Urothelium cell line (cell line): Measurements from ENCODE around the gene DUT.

ENCODE experiments used
- DNase-seq: peaks from one replicate; pipeline ENCODE4 v3.0.0; 2011; ENCODE audit warnings: low spot score, mixed read lengths
- FAIRE-seq: peaks from 2 replicates; lab custom pipeline; 2011; peaks lifted over from hg19 to GRCh38; lab: Jason Lieb, UNC

The DUT gene

GRCh38 chr15:48367483-48367882, 36.3 kb downstream of the DUT start:
- FAIRE-seq (no peak), DNase-seq (no peak)

GRCh38 chr15:48370460-48370859, 39.2 kb downstream of the DUT start:
- FAIRE-seq = no peak
- DNase-seq = no peak

- FAIRE-seq (no peak), DNase-seq (no peak)
These were observed 40.3 kb downstream of the DUT start for GRCh38 chr15:48371550-48371949.

GRCh38 chr15:48371961-48372360, 40.7 kb downstream of the DUT start:
- DNase-seq (no peak), FAIRE-seq (no peak)

- FAIRE-seq (no peak), DNase-seq (peak; percentile 74)
These were observed 42.7 kb downstream of the DUT start for GRCh38 chr15:48373821-48374451.

- DNase-seq (no peak), FAIRE-seq (no peak)
These were observed 43.2 kb downstream of the DUT start for GRCh38 chr15:48374472-48374871.

GRCh38 chr15:48375767-48376166, 44.5 kb downstream of the DUT start:
- DNase-seq (no peak), FAIRE-seq (no peak)

- FAIRE-seq (no peak), DNase-seq (no peak)
These were observed 49.0 kb downstream of the DUT start for GRCh38 chr15:48380198-48380597.

- no peak for DNase-seq
- no peak for FAIRE-seq
These were observed 50.6 kb downstream of the DUT start for GRCh38 chr15:48381861-48382260.

GRCh38 chr15:48383031-48383430, 51.8 kb downstream of the DUT start:
- FAIRE-seq = no peak
- DNase-seq = no peak

- FAIRE-seq (no peak), DNase-seq (no peak)
These were observed 53.4 kb downstream of the DUT start for GRCh38 chr15:48384616-48385015.

GRCh38 chr15:48385031-48385830, 54.0 kb downstream of the DUT start:
- DNase-seq (no peak), FAIRE-seq (no peak)

GRCh38 chr15:48388016-48388851, 57.0 kb downstream of the DUT start:
- DNase-seq = no peak
- FAIRE-seq = no peak

GRCh38 chr15:48388910-48389309, 57.7 kb downstream of the DUT start:
- DNase-seq = no peak
- no peak for FAIRE-seq

- FAIRE-seq = no peak
These were observed 58.5 kb downstream of the DUT start for GRCh38 chr15:48389691-48390143.

GRCh38 chr15:48391950-48392349, 60.7 kb downstream of the DUT start:
- no peak for FAIRE-seq
- DNase-seq = no peak

More at GRCh38 chr15:48389691-48390143, 58.5 kb downstream of the DUT start:
- DNase-seq = no peak

GRCh38 chr15:48392356-48392755, 61.1 kb downstream of the DUT start:
- FAIRE-seq (no peak), DNase-seq (no peak)
